RWPE1 (cell line): ENCODE data around the gene RASA3.
A peak's percentile ranks its signal among the peaks of the same experiment; 100 is the strongest.
"Not testable (repeated sequence)": the region's sequence is repeated elsewhere in the genome, so short reads cannot be mapped to it uniquely, and the experiment has no call there.

Experiments
- CTCF ChIA-PET: fragments of 350-600 bp; sonication (Branson Sonifier 250); formaldehyde crosslinking; extraction: SDS; loops from one replicate; lab custom pipeline; 2021; lab: Yijun Ruan, JAX
- POLR2A ChIA-PET: fragments of 400-600 bp; formaldehyde crosslinking; extraction: SDS; loops from one replicate; lab custom pipeline; 2020; ENCODE audit warnings: antibody characterized with exemption; ENCODE audit not compliant: low non-redundant PET; lab: Yijun Ruan, JAX
- DNase-seq: peaks from one replicate; pipeline ENCODE4 v3.0.0; 2012; ENCODE audit warnings: low spot score
- H3K27ac ChIP-seq: fragments of 450-650 bp; 2 replicates; pipeline ENCODE4 v1.5.1; 2017
- CTCF ChIP-seq: fragments of 450-650 bp; conservative IDR thresholded peaks from 2 replicates; pipeline ENCODE4 v1.5.1; 2017; ENCODE audit warnings: low read depth, mild to moderate bottlenecking

The RASA3 gene

GRCh38 chr13:114020750-114021463 is 111.5 kb downstream of the RASA3 start:
- TF ChIP-seq CTCF, result no peak
- peak overlapping the region; percentile 29 for H3K27ac ChIP-seq
- DNase-seq, result no peak
- ChIA-PET CTCF (no interaction called here), POLR2A (no interaction called here)

- peak overlapping the region; percentile 29 for H3K27ac ChIP-seq
- CTCF ChIA-PET, DNase-seq, POLR2A ChIA-PET: not testable (repeated sequence)
Observed at GRCh38 chr13:114020134-114020533, 112.3 kb downstream of the RASA3 start.

DNA sequence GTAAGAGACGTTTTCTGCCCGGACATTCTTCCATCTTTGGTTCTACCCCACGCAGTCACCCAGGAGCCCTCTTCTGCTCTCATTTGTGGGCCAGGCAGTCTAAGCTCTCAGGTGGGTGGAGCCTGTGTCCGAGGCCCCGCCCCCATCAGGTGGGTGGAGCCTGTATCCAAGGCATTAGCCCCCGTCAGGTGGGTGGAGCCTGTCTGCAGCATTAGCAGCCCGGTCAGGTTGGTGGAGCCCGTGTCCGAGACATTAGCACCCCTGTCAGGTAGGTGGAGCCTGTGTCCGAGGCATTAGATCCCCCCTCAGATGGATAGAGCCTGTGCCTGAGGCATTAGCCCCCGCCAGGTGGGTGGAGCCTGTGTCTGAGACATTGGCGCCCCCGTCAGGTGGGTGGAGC is 113.1 kb downstream of the RASA3 start:
- ChIA-PET CTCF (no interaction called here), POLR2A (no interaction called here)
- peak; percentile 33 for DNase-seq
- TF ChIP-seq CTCF, result no peak
- H3K27ac ChIP-seq, result peak overlapping the region; percentile 95; the same call in 1 of the 2 replicates

- POLR2A ChIA-PET, result no interaction called here
- DNase-seq, result no peak
- CTCF ChIA-PET, result no interaction called here
- TF ChIP-seq CTCF, result no peak
- peak overlapping the region; percentile 95 for H3K27ac ChIP-seq
Observed at GRCh38 chr13:114018461-114019055, 113.9 kb downstream of the RASA3 start.

GRCh38 chr13:114017966-114018365 is 114.5 kb downstream of the RASA3 start:
- no peak for DNase-seq
- no peak for TF ChIP-seq CTCF
- ChIA-PET POLR2A (no interaction called here), CTCF (no interaction called here)
- peak overlapping the region; percentile 95 for H3K27ac ChIP-seq

DNA sequence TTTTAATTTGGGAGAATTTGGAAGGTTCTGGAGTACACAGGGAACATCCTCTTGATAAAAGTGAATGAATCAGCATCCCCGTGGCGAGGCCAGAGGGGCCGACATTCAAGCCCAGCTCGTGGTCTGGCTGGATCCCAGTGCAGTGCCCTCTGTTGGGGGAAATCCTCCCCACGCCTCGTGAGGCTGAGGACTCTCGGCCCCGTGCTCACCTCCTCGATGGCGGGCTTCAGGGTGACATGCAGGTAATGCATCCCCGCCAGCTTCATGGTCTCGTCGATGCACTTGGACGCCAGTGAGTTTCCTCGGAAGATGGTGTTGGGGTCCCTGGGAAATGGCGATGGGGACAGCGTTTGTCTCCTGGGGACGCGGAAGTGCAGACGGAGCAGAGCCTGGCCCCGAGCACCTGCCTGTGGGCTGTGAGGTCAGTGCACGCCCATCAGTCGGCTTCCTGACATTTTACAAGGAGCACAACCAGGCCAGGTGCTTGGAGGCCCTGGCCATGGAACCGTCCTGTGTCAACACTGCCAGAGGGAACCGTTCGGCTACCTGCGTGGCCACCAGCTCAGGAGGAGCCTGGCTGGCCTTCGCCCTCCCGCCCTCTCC is 115.3 kb downstream of the RASA3 start:
- H3K27ac ChIP-seq, result peak overlapping the region; percentile 95
- DNase-seq, result no peak
- TF ChIP-seq CTCF, result no peak
- CTCF ChIA-PET, result interaction anchor here (0.6 kb wide), 1 partner anchor 21 kb away, joined by 5 read pairs; no protein-coding TSS in a partner anchor
- POLR2A ChIA-PET, result no interaction called here
